H4 (cell line): ENCODE measurements around the gene QDPR. TPM values are rescaled to one million over a fixed set of nuclear protein-coding genes. Genes with fewer than 3 reads are reported as not detected.

Source experiments
- total RNA-seq: library from RNA; depleted of rRNA; stranded (reverse); fragments of >200 nt; shearing (Covaris generic); gene quantifications from 2 replicates; pipeline ENCODE4 v1.2.3, GENCODE V29; 2014; rRNA removed

Gene QDPR
- total RNA-seq, 1 experiment from 2014 or later: 25.2 TPM

Other genes with a start within 250 kb of the QDPR start
- gene CLRN2, start 3.1 kb upstream of the QDPR start, total RNA-seq: not detected in 2 replicates
- gene LAP3, start 65.1 kb upstream of the QDPR start, total RNA-seq: 177 and 216 TPM in 2 replicates
- 19.7 and 22.7 TPM in 2 replicates for gene MED28, start 102.6 kb upstream of the QDPR start, total RNA-seq